Measurements from ENCODE around the gene MEGF10.

MEGF10 gene

GRCh38 chr5:127385936-127386335 lies 95.3 kb downstream of the MEGF10 start:
- H3K4me1 Mint-ChIP-seq = no peaks in the 10 kb centered on the region
- no peak overlapping the region for H3K27ac Mint-ChIP-seq
- no peak for TF ChIP-seq CTCF (IDR thresholded peaks at IDR 0.05; ENCODE audit: unreplicated experiment in 3 of 3)
- no peaks in the 10 kb centered on the region for H3K27me3 Mint-ChIP-seq (ENCODE audit: low read depth)
- no peaks in the 10 kb centered on the region for H3K36me3 Mint-ChIP-seq (ENCODE audit: low read depth)
- no peaks in the 10 kb centered on the region for H3K9me3 Mint-ChIP-seq
- H3K4me3 Mint-ChIP-seq = no peak overlapping the region

- no peaks in the 10 kb centered on the region for H3K27me3 Mint-ChIP-seq (ENCODE audit: low read depth)
- no peaks in the 10 kb centered on the region for H3K4me1 Mint-ChIP-seq
- H3K27ac Mint-ChIP-seq = no peak overlapping the region
- TF ChIP-seq CTCF (IDR thresholded peaks at IDR 0.05; ENCODE audit: unreplicated experiment in 3 of 3) = no peak
- no peaks in the 10 kb centered on the region for H3K9me3 Mint-ChIP-seq
- H3K4me3 Mint-ChIP-seq = no peak overlapping the region
- no peaks in the 10 kb centered on the region for H3K36me3 Mint-ChIP-seq (ENCODE audit: low read depth)
Measured at GRCh38 chr5:127386557-127386956, 96.0 kb downstream of the MEGF10 start.

- no peaks in the 10 kb centered on the region for H3K27me3 Mint-ChIP-seq (ENCODE audit: low read depth)
- no peak overlapping the region for H3K4me3 Mint-ChIP-seq
- no peak overlapping the region for H3K27ac Mint-ChIP-seq
- H3K9me3 Mint-ChIP-seq = no peaks in the 10 kb centered on the region
- TF ChIP-seq CTCF (IDR thresholded peaks at IDR 0.05; ENCODE audit: unreplicated experiment in 3 of 3) = no peak
- H3K4me1 Mint-ChIP-seq = no peaks in the 10 kb centered on the region
- H3K36me3 Mint-ChIP-seq (ENCODE audit: low read depth) = no peaks in the 10 kb centered on the region
Measured at GRCh38 chr5:127389601-127390000, 99.0 kb downstream of the MEGF10 start.

GRCh38 chr5:127392762-127393161 lies 102.2 kb downstream of the MEGF10 start:
- H3K9me3 Mint-ChIP-seq = no peaks in the 10 kb centered on the region
- no peak for TF ChIP-seq CTCF (IDR thresholded peaks at IDR 0.05; ENCODE audit: unreplicated experiment in 3 of 3)
- peaks cover 14% of the 10 kb centered on the region for H3K4me1 Mint-ChIP-seq
- H3K4me3 Mint-ChIP-seq = no peak overlapping the region
- peaks cover 2% of the 10 kb centered on the region for H3K27me3 Mint-ChIP-seq (ENCODE audit: low read depth)
- no peaks in the 10 kb centered on the region for H3K36me3 Mint-ChIP-seq (ENCODE audit: low read depth)
- H3K27ac Mint-ChIP-seq = no peak overlapping the region

DNA sequence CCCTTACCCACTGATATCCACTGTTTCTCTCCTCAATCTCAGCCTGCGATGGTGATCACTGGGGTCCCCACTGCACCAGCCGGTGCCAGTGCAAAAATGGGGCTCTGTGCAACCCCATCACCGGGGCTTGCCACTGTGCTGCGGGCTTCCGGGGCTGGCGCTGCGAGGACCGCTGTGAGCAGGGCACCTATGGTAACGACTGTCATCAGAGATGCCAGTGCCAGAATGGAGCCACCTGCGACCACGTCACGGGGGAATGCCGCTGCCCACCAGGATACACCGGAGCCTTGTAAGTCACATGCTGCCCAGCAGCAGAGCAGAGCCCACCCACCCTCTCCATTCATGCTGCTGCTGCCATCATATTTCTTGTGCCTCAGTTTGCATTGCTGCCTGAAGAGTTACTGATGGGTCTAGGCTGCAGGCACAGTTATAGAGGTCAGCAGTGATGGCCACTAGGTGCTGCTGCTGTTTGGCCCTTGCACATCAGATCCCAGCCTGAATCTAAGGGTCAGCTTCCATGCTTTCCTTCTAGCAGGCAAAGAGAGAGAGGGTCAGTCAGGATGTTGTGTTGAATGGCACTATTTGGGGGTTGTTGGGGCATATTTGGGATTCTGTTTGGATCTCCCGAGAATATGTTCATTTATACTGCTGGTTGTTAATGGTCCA lies 106.0 kb downstream of the MEGF10 start:
- H3K9me3 Mint-ChIP-seq = no peaks in the 10 kb centered on the region
- no peak overlapping the region for H3K4me3 Mint-ChIP-seq
- peaks cover 3% of the 10 kb centered on the region for H3K27me3 Mint-ChIP-seq (ENCODE audit: low read depth)
- H3K4me1 Mint-ChIP-seq = peaks cover 42% of the 10 kb centered on the region
- no peaks in the 10 kb centered on the region for H3K36me3 Mint-ChIP-seq (ENCODE audit: low read depth)
- H3K27ac Mint-ChIP-seq = no peak overlapping the region
- TF ChIP-seq CTCF (IDR thresholded peaks at IDR 0.05; ENCODE audit: unreplicated experiment in 3 of 3) = no peak

GRCh38 chr5:127398508-127398907 lies 107.9 kb downstream of the MEGF10 start:
- no peak overlapping the region for H3K27ac Mint-ChIP-seq
- H3K4me3 Mint-ChIP-seq = no peak overlapping the region
- no peaks in the 10 kb centered on the region for H3K36me3 Mint-ChIP-seq (ENCODE audit: low read depth)
- peaks cover 45% of the 10 kb centered on the region for H3K4me1 Mint-ChIP-seq
- H3K9me3 Mint-ChIP-seq = no peaks in the 10 kb centered on the region
- peaks cover 3% of the 10 kb centered on the region for H3K27me3 Mint-ChIP-seq (ENCODE audit: low read depth)
- no peak for TF ChIP-seq CTCF (IDR thresholded peaks at IDR 0.05; ENCODE audit: unreplicated experiment in 3 of 3)

Data from nephron (organoid).